Body of pancreas (tissue), 4 donors: ENCODE measurements around the gene AIMP2.

Source experiments
- POLR2A ChIP-seq, 3 donors: fragments of 450-650 bp; IDR thresholded peaks; one replicate each; pipeline ENCODE4 v1.6.1; 2016; ENCODE audit warnings: antibody characterized with exemption in 3 of 3, mild to moderate bottlenecking in 2 of 3
- TF ChIP-seq, protein P1 (sequence below), 7 experiments: fragments of 450-650 bp in 4 of 7; fragments of 200-600 bp in 3 of 7; sonication (generic) in 3 of 7; IDR thresholded peaks; one replicate each; pipeline ENCODE4 v1.5.1; 2016 to 2019; ENCODE audit warnings: antibody characterized with exemption in 7 of 7

DNA sequence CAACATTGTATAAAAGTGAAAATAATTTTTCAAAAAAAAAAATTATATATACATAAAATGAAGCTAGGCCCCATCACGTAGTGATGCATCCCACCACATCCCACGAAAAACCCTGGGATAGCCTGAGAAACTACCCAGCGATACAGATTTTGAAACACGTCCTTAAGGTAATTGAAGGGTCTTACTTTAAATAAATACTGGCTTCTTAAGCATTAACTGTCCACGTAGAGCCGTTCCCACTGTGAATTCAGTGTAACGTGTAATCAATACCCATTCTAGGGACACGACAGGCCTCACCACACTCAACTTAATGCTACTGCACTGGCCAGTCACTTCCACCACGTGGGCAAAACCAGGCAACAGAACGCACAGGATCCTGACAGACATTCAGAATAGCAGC is 26.1 kb downstream of the AIMP2 start:
- TF ChIP-seq, protein P1, sequence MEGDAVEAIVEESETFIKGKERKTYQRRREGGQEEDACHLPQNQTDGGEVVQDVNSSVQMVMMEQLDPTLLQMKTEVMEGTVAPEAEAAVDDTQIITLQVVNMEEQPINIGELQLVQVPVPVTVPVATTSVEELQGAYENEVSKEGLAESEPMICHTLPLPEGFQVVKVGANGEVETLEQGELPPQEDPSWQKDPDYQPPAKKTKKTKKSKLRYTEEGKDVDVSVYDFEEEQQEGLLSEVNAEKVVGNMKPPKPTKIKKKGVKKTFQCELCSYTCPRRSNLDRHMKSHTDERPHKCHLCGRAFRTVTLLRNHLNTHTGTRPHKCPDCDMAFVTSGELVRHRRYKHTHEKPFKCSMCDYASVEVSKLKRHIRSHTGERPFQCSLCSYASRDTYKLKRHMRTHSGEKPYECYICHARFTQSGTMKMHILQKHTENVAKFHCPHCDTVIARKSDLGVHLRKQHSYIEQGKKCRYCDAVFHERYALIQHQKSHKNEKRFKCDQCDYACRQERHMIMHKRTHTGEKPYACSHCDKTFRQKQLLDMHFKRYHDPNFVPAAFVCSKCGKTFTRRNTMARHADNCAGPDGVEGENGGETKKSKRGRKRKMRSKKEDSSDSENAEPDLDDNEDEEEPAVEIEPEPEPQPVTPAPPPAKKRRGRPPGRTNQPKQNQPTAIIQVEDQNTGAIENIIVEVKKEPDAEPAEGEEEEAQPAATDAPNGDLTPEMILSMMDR (IDR thresholded peaks at IDR 0.05) = no peak
- TF ChIP-seq POLR2A (IDR thresholded peaks at IDR 0.05) = no peak
